GM18498 (cell line): ENCODE data around the gene RAI1.
A peak's percentile ranks its signal among the peaks of the same experiment; 100 is the strongest.
"Not testable (repeated sequence)": the region's sequence is repeated elsewhere in the genome, so short reads cannot be mapped to it uniquely, and the experiment has no call there.

ENCODE experiments used
- ATAC-seq: cut with Tn5 transposase; IDR thresholded peaks from one replicate; pipeline ENCODE4 v1.9.1; 2021; ENCODE audit warnings: mild to moderate bottlenecking, moderate library complexity; ENCODE audit not compliant: unreplicated experiment

RAI1 gene

DNA sequence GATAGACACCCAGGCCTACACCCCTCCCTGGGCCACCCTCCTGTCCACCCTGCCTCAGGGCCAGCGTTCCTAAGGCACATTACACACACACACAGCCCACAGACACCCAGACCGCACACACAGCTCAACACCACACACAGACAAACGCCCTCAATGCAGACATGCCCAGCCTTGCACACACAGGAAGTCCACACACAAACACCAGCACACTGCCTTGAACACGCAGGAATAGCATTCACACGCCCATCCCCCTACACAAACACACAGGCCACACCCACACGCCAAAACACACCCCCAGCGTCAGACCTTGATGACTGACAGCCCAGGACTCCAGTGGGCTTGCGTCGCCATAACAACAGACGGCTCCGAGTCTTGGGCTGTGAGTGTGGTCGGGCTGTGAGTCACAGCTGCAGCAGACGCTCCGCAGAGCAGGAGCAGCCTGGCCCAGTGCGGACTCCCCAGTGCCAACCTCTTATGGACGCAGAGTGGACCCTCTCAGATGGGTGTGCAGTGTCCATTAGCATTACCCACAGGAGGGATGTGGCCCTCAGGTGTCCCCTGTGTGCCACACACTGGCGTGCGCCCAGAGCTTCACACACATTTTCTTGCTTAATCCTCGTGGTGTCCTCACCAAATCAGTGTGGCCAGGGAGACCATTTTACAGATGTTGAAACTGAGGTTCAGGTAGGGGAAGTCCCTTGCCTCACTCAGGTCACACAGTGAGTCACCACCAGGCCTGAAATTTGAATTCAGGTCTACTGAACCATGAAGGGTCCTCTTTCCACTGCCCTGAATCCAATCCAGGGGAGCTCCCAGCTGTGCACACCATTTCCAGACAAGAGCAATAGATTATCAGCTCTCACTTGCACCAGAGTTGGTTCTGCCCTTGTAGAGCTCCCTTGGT is 17.8 kb upstream of the RAI1 start:
- peak; percentile 81 for ATAC-seq

- ATAC-seq: no peak
Measured at GRCh38 chr17:17664064-17664452, 17.2 kb upstream of the RAI1 start.

- no peak for ATAC-seq
Measured at GRCh38 chr17:17665255-17665654, 16.0 kb upstream of the RAI1 start.

DNA sequence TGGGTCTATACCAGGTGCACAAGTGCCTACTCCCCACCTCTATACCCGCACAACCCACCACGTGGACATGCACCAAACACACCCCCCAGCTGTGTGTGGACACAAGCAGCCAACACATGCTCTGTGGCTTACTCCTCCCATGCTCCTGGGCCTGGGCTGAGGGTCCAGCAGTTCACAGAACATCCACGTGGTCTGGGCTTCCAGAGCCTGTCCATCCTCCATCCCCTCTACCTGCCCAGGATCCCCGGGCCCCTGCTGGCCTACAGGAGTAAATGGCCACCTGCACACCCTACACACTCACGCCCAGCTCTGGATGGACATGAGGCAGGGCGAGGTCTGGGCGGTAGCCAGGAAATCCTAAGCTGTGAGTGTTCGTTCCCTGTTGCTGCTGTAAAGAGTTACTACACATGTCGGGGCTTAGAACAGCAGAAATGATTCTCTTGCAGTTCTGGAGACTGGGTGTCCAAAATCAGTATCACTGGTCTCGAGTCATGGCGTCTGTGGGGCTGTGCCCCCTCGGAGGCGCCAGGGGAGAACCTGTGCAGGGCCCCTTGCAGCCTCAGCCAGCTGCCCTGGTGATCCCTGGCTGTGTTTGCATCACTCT is 15.0 kb upstream of the RAI1 start:
- ATAC-seq: no peak

GRCh38 chr17:17667231-17667630 is 14.0 kb upstream of the RAI1 start:
- no peak for ATAC-seq

- ATAC-seq: no peak
Measured at GRCh38 chr17:17667947-17668346, 13.3 kb upstream of the RAI1 start.

DNA sequence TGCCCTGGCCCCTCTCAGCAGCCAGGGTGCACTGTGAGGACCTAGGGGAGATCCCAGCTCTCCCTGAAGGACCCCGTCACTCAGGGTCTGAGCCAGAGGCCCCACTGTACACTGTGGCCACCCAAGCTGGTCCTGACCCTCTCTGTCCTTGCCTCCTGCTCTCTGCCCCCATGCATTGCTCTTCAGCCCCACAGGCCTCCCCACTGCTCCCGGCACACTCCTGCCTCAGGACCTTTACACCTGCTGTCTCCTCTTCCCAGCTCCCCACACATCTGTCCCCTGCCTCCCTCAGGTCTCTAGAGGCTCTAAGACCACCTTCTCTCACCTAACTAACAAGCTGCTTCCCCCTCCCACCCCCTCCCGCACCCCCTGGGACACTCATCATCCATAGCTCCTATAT is 12.9 kb upstream of the RAI1 start:
- ATAC-seq: no peak

DNA sequence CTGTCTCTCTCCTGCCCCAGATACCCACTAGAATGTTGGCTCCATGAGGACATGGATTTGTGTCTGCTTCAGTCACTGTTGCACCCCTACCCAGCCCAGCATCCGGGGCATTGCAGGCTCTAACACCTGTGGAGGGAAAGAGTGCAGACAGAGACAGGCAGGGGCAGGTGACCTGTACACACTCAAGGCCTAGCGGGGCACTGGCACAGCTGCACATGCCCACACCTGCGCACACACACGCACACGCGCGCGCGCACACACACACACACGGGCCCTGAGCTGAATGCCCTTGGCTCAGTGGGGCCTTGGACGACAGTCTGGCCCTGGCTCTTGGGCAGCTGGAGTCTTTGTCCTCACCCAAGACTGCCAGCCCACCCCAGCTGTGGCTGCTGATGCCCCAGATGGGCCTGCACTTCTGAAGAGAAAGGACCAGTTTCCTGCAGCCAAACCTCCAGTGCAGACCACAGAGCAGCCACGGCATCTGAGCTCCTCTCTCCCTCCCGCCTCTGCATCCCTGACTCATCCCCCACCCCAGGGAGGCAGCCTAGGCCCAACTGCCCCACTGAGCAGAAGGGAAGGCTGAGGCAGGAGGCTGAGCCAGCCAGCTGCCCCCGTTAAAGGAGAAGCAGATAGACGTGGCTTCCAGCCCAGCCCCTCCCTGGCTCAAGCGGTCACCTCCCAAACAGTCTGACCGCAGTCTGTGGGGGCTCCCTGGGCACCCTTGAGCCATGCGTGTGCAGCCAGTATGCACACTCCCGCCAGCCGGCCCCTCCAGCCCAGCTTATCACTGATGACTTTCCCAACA is 12.3 kb upstream of the RAI1 start:
- no peak for ATAC-seq

DNA sequence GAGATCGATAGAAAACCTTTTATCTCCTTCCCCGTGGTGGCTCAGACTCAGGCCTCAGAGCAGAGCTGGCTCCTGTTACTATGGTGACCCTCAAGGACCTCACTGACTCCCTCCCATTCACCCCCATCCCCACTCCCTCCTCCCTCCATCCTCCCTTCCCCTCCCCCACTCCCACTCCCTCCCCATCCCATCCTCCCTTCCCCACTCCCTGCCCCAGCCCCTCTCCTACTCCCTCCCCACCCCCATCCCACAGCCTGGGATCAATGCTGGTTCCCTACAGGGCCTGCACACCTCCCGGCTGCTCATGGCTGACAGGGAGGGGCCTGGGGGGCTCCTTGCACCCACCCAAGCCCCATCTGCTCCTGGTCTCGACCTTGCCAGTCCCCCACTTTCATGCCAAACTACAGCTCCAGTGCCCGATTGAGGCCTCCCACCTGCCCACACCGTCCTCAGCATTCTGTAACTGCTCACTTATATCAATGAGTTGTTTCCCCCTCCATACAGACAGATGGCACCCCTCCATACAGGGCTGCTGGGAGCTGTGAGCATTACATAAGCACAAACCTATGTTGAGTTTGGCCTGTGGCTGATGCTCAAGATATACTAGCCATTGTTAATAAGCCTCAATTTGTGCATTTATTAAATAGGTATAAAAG is 11.6 kb upstream of the RAI1 start:
- no peak for ATAC-seq

GRCh38 chr17:17670701-17671305 is 10.5 kb upstream of the RAI1 start:
- ATAC-seq: no peak

- ATAC-seq: no peak
Measured at GRCh38 chr17:17671369-17672129, 9.7 kb upstream of the RAI1 start.

DNA sequence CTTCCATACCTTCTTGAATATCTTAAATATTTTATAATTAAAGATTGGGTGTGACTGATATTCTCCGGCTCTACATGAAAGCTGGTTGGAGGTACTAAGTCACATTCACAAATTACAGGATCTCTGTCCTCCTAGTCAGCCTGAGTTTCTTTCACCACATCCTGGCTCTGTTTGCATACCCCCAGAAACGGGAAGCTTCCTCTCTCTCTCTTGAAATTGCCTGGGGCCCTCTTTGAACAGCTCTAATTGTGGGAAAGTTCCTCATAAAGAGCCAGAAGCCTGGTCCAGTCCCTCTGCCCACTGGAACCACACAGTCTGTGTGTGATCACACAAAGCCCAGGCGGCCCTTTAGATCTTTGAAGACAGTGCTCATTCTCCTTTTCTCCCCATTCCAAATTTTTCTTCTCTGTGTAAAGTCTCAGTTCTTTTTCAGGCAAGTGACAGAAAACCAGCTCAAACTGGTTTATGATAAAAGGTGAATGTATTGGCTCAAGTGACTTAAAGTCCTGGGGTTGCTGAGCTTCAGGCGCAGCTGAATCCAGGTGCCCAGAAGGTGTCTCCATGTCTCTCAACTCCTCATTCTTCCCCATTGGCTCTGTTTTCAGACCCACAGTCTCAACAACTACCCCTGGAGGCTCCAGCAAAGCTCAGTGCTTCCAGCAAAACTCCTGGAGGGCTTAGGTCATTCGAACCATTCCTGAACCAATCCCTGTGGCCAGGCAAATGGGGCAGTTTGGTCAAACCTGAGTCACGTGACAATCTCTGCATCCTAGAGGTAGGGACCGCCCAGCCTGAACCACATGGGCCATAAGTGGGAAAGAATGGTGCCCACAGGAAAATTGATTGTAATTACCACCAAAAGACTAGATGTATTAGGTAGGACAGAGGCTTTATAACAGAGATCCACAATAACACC is 8.5 kb upstream of the RAI1 start:
- ATAC-seq: no peak

DNA sequence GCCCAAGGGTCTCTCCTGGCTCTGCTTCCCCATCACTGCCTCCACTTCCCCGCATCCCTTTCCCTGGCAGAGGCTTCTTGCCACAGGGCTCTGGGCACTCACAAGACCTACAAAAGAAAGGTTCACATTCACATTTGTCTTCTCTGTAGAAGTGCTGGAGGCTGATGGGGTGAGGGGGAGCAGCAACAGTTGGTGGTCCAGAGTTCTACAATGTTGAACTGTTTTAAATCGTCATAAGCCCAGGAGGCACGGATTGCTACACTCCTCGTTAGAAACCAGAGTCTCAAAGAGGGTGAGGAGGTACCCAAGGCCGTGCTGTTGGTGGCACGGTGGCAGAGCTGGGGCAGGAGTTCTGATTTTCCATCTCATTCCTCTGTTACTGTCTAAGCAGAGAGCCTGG is 5.8 kb upstream of the RAI1 start:
- ATAC-seq: no peak

GRCh38 chr17:17675925-17676534 is 5.2 kb upstream of the RAI1 start:
- ATAC-seq: no peak

DNA sequence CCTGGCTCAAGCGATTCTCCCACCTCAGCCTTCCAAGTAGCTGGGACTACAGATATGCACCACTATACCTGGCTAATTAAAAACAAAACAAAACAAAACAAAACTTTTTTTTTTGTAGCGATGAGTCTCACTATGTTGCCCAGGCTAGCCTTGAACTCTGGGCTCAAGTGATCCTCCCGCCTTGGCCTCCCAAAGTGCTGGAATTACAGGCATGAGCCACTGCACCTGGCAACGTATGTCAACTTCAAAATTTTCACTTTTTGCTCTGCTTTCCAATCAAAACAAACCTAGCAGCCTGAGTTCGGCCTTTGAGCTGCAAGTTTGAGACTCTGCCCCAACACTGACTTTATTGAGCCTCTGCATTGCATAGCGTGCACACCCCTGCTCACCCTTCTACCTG is 4.5 kb upstream of the RAI1 start:
- ATAC-seq: no peak

- no peak for ATAC-seq
Measured at GRCh38 chr17:17677299-17678040, 3.8 kb upstream of the RAI1 start.

GRCh38 chr17:17678063-17678699 is 3.1 kb upstream of the RAI1 start:
- ATAC-seq: not testable (repeated sequence)
